Stimulated activated CD4-positive, alpha-beta T cell treated with anti-CD3 and anti-CD28 coated beads, Interleukin-1b, Interleukin-23, amount 100 ng/mL, for 4 hours (primary cell): ENCODE measurements around the gene CAV2.

ENCODE experiments used
- DNase-seq, 2 donors: peaks; one replicate each; pipeline ENCODE4 v3.0.0-alpha.2; 2020; ENCODE audit warnings: low read depth in 2 of 2

Gene CAV2

GRCh38 chr7:116546916-116547315 lies 47.4 kb downstream of the CAV2 start:
- no peak for DNase-seq

- DNase-seq, result no peak
Measured at GRCh38 chr7:116547347-116547746, 47.8 kb downstream of the CAV2 start.

- DNase-seq, result no peak
Measured at GRCh38 chr7:116548506-116548905, 49.0 kb downstream of the CAV2 start.

GRCh38 chr7:116549370-116549769 lies 49.8 kb downstream of the CAV2 start:
- no peak for DNase-seq

- no peak for DNase-seq
Measured at GRCh38 chr7:116551692-116552091, 52.2 kb downstream of the CAV2 start.

GRCh38 chr7:116552602-116553001 lies 53.1 kb downstream of the CAV2 start:
- DNase-seq, result no peak

GRCh38 chr7:116553168-116553964 lies 53.8 kb downstream of the CAV2 start:
- DNase-seq, result no peak

- DNase-seq, result no peak
Measured at GRCh38 chr7:116554436-116554835, 54.9 kb downstream of the CAV2 start.

- DNase-seq, result no peak
Measured at GRCh38 chr7:116554911-116555310, 55.4 kb downstream of the CAV2 start.

- DNase-seq, result no peak
Measured at GRCh38 chr7:116557066-116557585, 57.6 kb downstream of the CAV2 start.

GRCh38 chr7:116557901-116558300 lies 58.4 kb downstream of the CAV2 start:
- DNase-seq, result no peak
